ENCODE data around the gene HOXC12.

Gene HOXC12

GRCh38 chr12:53973236-53974042, 18.7 kb downstream of the HOXC12 start (continued):
- TF ChIP-seq, protein P1, sequence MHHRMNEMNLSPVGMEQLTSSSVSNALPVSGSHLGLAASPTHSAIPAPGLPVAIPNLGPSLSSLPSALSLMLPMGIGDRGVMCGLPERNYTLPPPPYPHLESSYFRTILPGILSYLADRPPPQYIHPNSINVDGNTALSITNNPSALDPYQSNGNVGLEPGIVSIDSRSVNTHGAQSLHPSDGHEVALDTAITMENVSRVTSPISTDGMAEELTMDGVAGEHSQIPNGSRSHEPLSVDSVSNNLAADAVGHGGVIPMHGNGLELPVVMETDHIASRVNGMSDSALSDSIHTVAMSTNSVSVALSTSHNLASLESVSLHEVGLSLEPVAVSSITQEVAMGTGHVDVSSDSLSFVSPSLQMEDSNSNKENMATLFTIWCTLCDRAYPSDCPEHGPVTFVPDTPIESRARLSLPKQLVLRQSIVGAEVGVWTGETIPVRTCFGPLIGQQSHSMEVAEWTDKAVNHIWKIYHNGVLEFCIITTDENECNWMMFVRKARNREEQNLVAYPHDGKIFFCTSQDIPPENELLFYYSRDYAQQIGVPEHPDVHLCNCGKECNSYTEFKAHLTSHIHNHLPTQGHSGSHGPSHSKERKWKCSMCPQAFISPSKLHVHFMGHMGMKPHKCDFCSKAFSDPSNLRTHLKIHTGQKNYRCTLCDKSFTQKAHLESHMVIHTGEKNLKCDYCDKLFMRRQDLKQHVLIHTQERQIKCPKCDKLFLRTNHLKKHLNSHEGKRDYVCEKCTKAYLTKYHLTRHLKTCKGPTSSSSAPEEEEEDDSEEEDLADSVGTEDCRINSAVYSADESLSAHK (tag by site-specific recombination; IDR thresholded peaks at IDR 0.05): peak; percentile 28; the same call in 1 of the 2 replicates
- TF ChIP-seq, protein P2, sequence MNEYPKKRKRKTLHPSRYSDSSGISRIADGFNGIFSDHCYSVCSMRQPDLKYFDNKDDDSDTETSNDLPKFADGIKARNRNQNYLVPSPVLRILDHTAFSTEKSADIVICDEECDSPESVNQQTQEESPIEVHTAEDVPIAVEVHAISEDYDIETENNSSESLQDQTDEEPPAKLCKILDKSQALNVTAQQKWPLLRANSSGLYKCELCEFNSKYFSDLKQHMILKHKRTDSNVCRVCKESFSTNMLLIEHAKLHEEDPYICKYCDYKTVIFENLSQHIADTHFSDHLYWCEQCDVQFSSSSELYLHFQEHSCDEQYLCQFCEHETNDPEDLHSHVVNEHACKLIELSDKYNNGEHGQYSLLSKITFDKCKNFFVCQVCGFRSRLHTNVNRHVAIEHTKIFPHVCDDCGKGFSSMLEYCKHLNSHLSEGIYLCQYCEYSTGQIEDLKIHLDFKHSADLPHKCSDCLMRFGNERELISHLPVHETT (tag by site-specific recombination; IDR thresholded peaks at IDR 0.05): no peak
- TF ChIP-seq, protein P3, sequence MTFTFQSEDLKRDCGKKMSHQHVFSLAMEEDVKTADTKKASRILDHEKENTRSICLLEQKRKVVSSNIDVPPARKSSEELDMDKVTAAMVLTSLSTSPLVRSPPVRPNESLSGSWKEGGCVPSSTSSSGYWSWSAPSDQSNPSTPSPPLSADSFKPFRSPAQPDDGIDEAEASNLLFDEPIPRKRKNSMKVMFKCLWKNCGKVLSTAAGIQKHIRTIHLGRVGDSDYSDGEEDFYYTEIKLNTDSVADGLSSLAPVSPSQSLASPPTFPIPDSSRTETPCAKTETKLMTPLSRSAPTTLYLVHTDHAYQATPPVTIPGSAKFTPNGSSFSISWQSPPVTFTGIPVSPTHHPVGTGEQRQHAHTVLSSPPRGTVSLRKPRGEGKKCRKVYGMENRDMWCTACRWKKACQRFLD (tag by site-specific recombination; IDR thresholded peaks at IDR 0.05): no peak
- TF ChIP-seq ZNF366 (tag by site-specific recombination; conservative IDR thresholded peaks at IDR 0.05) (peak; percentile 70), ZNF610 (tag by site-specific recombination; IDR thresholded peaks at IDR 0.05; ENCODE audit: borderline replicate concordance) (no peak), ZNF513 (tag by site-specific recombination; IDR thresholded peaks at IDR 0.05) (no peak), ZNF558 (tag by site-specific recombination; IDR thresholded peaks at IDR 0.05) (no peak), KLF1 (tag by site-specific recombination; IDR thresholded peaks at IDR 0.05) (peak; percentile 38; the same call in 1 of the 2 replicates), ZNF24 (tag by site-specific recombination; IDR thresholded peaks at IDR 0.05) (no peak), SCRT1 (tag by site-specific recombination; IDR thresholded peaks at IDR 0.05; ENCODE audit: borderline replicate concordance) (no peak), SP2 (tag by site-specific recombination; IDR thresholded peaks at IDR 0.05) (peak; percentile 84), ZNF221 (tag by site-specific recombination; IDR thresholded peaks at IDR 0.05; ENCODE audit: borderline replicate concordance) (no peak), ZNF571 (tag by site-specific recombination; IDR thresholded peaks at IDR 0.05) (no peak), GLIS1 (tag by site-specific recombination; IDR thresholded peaks at IDR 0.05) (peak; percentile 68), ZNF654 (tag by site-specific recombination; IDR thresholded peaks at IDR 0.05; ENCODE audit: low read depth) (no peak), ZXDB (tag by site-specific recombination; IDR thresholded peaks at IDR 0.05) (peak; percentile 14; the same call in 1 of the 2 replicates)
- TF ChIP-seq, protein P4, sequence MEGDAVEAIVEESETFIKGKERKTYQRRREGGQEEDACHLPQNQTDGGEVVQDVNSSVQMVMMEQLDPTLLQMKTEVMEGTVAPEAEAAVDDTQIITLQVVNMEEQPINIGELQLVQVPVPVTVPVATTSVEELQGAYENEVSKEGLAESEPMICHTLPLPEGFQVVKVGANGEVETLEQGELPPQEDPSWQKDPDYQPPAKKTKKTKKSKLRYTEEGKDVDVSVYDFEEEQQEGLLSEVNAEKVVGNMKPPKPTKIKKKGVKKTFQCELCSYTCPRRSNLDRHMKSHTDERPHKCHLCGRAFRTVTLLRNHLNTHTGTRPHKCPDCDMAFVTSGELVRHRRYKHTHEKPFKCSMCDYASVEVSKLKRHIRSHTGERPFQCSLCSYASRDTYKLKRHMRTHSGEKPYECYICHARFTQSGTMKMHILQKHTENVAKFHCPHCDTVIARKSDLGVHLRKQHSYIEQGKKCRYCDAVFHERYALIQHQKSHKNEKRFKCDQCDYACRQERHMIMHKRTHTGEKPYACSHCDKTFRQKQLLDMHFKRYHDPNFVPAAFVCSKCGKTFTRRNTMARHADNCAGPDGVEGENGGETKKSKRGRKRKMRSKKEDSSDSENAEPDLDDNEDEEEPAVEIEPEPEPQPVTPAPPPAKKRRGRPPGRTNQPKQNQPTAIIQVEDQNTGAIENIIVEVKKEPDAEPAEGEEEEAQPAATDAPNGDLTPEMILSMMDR (tag by site-specific recombination; IDR thresholded peaks at IDR 0.05): peak; percentile 22; the same call in 1 of the 2 replicates
- TF ChIP-seq, protein P5, sequence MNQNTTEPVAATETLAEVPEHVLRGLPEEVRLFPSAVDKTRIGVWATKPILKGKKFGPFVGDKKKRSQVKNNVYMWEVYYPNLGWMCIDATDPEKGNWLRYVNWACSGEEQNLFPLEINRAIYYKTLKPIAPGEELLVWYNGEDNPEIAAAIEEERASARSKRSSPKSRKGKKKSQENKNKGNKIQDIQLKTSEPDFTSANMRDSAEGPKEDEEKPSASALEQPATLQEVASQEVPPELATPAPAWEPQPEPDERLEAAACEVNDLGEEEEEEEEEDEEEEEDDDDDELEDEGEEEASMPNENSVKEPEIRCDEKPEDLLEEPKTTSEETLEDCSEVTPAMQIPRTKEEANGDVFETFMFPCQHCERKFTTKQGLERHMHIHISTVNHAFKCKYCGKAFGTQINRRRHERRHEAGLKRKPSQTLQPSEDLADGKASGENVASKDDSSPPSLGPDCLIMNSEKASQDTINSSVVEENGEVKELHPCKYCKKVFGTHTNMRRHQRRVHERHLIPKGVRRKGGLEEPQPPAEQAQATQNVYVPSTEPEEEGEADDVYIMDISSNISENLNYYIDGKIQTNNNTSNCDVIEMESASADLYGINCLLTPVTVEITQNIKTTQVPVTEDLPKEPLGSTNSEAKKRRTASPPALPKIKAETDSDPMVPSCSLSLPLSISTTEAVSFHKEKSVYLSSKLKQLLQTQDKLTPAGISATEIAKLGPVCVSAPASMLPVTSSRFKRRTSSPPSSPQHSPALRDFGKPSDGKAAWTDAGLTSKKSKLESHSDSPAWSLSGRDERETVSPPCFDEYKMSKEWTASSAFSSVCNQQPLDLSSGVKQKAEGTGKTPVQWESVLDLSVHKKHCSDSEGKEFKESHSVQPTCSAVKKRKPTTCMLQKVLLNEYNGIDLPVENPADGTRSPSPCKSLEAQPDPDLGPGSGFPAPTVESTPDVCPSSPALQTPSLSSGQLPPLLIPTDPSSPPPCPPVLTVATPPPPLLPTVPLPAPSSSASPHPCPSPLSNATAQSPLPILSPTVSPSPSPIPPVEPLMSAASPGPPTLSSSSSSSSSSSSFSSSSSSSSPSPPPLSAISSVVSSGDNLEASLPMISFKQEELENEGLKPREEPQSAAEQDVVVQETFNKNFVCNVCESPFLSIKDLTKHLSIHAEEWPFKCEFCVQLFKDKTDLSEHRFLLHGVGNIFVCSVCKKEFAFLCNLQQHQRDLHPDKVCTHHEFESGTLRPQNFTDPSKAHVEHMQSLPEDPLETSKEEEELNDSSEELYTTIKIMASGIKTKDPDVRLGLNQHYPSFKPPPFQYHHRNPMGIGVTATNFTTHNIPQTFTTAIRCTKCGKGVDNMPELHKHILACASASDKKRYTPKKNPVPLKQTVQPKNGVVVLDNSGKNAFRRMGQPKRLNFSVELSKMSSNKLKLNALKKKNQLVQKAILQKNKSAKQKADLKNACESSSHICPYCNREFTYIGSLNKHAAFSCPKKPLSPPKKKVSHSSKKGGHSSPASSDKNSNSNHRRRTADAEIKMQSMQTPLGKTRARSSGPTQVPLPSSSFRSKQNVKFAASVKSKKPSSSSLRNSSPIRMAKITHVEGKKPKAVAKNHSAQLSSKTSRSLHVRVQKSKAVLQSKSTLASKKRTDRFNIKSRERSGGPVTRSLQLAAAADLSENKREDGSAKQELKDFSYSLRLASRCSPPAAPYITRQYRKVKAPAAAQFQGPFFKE (tag by site-specific recombination; IDR thresholded peaks at IDR 0.05; ENCODE audit: borderline replicate concordance): no peak
- TF ChIP-seq, protein P6, sequence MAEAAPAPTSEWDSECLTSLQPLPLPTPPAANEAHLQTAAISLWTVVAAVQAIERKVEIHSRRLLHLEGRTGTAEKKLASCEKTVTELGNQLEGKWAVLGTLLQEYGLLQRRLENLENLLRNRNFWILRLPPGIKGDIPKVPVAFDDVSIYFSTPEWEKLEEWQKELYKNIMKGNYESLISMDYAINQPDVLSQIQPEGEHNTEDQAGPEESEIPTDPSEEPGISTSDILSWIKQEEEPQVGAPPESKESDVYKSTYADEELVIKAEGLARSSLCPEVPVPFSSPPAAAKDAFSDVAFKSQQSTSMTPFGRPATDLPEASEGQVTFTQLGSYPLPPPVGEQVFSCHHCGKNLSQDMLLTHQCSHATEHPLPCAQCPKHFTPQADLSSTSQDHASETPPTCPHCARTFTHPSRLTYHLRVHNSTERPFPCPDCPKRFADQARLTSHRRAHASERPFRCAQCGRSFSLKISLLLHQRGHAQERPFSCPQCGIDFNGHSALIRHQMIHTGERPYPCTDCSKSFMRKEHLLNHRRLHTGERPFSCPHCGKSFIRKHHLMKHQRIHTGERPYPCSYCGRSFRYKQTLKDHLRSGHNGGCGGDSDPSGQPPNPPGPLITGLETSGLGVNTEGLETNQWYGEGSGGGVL (tag by site-specific recombination; IDR thresholded peaks at IDR 0.05): peak; percentile 95

All from HEK293 (cell line).